C1 segment of cervical spinal cord (tissue), 14 donors: ENCODE results near the gene KLK12.

ENCODE experiments used
- DNase-seq, 14 donors: peaks; one replicate each; lab custom pipeline; 2025; lab: John Stamatoyannopoulos, UW

KLK12 gene

GRCh38 chr19:50983625-50984292 lies 51.0 kb downstream of the KLK12 start, which contains the start of gene KLK7:
KLK7 (minus strand) TSS chr19:50983917; CDS start chr19:50982399, 1,518 bp downstream.
- no peak for DNase-seq

GRCh38 chr19:50982186-50982585 lies 52.6 kb downstream of the KLK12 start:
- no peak for DNase-seq

GRCh38 chr19:50981587-50982146 lies 53.1 kb downstream of the KLK12 start:
- DNase-seq: no peak

- DNase-seq: no peak
Measured at GRCh38 chr19:50980208-50980607, 54.6 kb downstream of the KLK12 start.

GRCh38 chr19:50979758-50980157 lies 55.0 kb downstream of the KLK12 start:
- no peak for DNase-seq
